Fibroblast of lung (primary cell): ENCODE results near the gene PDZRN4. TPM values are rescaled to one million over a fixed set of nuclear protein-coding genes. Genes with fewer than 3 reads are reported as not detected.

Source experiments
- DNase-seq, 2 donors: peaks; one replicate each; pipeline versions ENCODE4 v3.0.0 to v3.0.0-alpha.2; 2010; ENCODE audit warnings: low read depth in 2 of 2
- H2AFZ ChIP-seq: 2 replicates; pipeline ENCODE4 v1.5.1; 2012; ENCODE audit warnings: low read length, control low read depth, inconsistent platforms
- H3K27ac ChIP-seq: 2 replicates; pipeline ENCODE4 v1.5.1; 2011; ENCODE audit warnings: low read length, control low read depth; ENCODE audit not compliant: insufficient read depth
- H3K27me3 ChIP-seq: 2 replicates; pipeline ENCODE4 v1.5.1; 2011; ENCODE audit warnings: mild to moderate bottlenecking, low read length; ENCODE audit not compliant: control insufficient read depth, insufficient read depth
- H3K36me3 ChIP-seq: 2 replicates; pipeline ENCODE4 v1.5.1; 2011; ENCODE audit warnings: low read length; ENCODE audit not compliant: control insufficient read depth, insufficient read depth
- H3K4me1 ChIP-seq: 2 replicates; pipeline ENCODE4 v1.5.1; 2011; ENCODE audit warnings: low read length; ENCODE audit not compliant: control insufficient read depth, insufficient read depth; ENCODE audit errors: extremely low read depth
- H3K4me2 ChIP-seq: 2 replicates; pipeline ENCODE4 v1.5.1; 2011; ENCODE audit warnings: low read length, control low read depth; ENCODE audit not compliant: insufficient read depth; ENCODE audit errors: extremely low read depth
- H3K4me3 ChIP-seq, 4 experiments: fragments of 200-600 bp in 1 of 4; sonication (generic) in 1 of 4; replicated peaks in 1 of 4; 2 replicates each; pipeline ENCODE4 v1.5.1; 2011 to 2016; ENCODE audit warnings: low read length in 4 of 4, low read depth in 3 of 4, mild to moderate bottlenecking in 3 of 4, control low read depth in 2 of 4, inconsistent platforms in 1 of 4, mixed read lengths in 1 of 4; ENCODE audit not compliant: insufficient read depth in 1 of 4; ENCODE audit errors: control extremely low read depth in 1 of 4
- H3K79me2 ChIP-seq: 2 replicates; pipeline ENCODE4 v1.5.1; 2012; ENCODE audit warnings: mild to moderate bottlenecking, low read length, inconsistent platforms; ENCODE audit not compliant: control insufficient read depth, insufficient read depth
- H3K9ac ChIP-seq: 2 replicates; pipeline ENCODE4 v1.5.1; 2011; ENCODE audit warnings: mild to moderate bottlenecking, low read length, control low read depth; ENCODE audit not compliant: insufficient read depth
- H3K9me3 ChIP-seq: 2 replicates; pipeline ENCODE4 v1.5.1; 2012; ENCODE audit warnings: low read depth, low read length; ENCODE audit not compliant: control insufficient read depth, insufficient read depth
- H4K20me1 ChIP-seq: 2 replicates; pipeline ENCODE4 v1.5.1; 2011; ENCODE audit warnings: low read length; ENCODE audit not compliant: control insufficient read depth, insufficient read depth; ENCODE audit errors: extremely low read depth
- EZH2 ChIP-seq: IDR thresholded peaks from 2 replicates; pipeline ENCODE4 v1.5.1; 2012; ENCODE audit warnings: low read length, control low read depth, mild to moderate bottlenecking; ENCODE audit errors: missing control alignments
- polyA plus RNA-seq, 2 donors: library from polyadenylated mRNA; depleted of rRNA in 1 of 2; stranded (reverse) in 1 of 2; unstranded in 1 of 2; fragments of >200 nt; gene quantifications; 2 replicates each; pipeline ENCODE4 v1.2.1, GENCODE V29; 2011 to 2012; ENCODE audit warnings: missing spikeins in 1 of 2
- total RNA-seq: library from RNA; depleted of rRNA; stranded (reverse); fragments of >200 nt; gene quantifications from 2 replicates; pipeline ENCODE4 v1.2.1, GENCODE V29; 2014
- TF ChIP-seq, protein P1 (sequence below), 2 donors: IDR thresholded peaks in 1 of 2; conservative IDR thresholded peaks in 1 of 2; 1 replicate in 1 of 2; 2 replicates in 1 of 2; pipeline ENCODE4 v1.5.1; 2011 to 2012; ENCODE audit warnings: low read length in 2 of 2, control low read depth in 1 of 2, inconsistent platforms in 1 of 2, low read depth in 1 of 2, mild to moderate bottlenecking in 1 of 2

The PDZRN4 gene
- total and polyA plus RNA-seq, 2 donors (not counting 1 experiment from before 2014, with no cell fraction given): not detected

DNA sequence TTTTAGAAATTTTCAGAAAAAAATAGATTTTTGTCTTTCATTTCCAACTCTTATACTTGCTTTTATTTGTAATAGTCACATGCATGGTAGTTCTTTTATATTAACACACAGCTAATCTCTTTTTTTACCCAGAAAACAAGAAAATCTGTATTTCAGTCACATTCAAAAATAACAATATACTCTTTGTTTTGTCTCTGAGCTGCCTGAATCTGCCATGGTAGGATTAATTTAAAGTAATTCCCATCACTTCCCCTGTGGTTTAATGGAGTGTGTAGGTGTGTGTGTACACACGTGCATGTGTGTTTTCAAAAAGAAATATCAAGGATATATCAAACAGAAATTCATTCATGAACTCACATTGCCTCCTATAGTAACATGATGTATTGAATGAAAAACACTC is 42.6 kb downstream of the PDZRN4 start:
- Histone ChIP-seq H3K27me3 (no peaks in the 10 kb centered on the region), H3K4me3 (no peak overlapping the region), H3K9ac (no peak overlapping the region), H3K36me3 (no peaks in the 10 kb centered on the region), H3K9me3 (no peaks in the 10 kb centered on the region), H3K4me1 (no peaks in the 10 kb centered on the region), H2AFZ (no peak overlapping the region), H3K27ac (no peak overlapping the region), H4K20me1 (no peaks in the 10 kb centered on the region), H3K79me2 (no peaks in the 10 kb centered on the region), H3K4me2 (no peak overlapping the region)
- TF ChIP-seq EZH2: no peak
- TF ChIP-seq, protein P1, sequence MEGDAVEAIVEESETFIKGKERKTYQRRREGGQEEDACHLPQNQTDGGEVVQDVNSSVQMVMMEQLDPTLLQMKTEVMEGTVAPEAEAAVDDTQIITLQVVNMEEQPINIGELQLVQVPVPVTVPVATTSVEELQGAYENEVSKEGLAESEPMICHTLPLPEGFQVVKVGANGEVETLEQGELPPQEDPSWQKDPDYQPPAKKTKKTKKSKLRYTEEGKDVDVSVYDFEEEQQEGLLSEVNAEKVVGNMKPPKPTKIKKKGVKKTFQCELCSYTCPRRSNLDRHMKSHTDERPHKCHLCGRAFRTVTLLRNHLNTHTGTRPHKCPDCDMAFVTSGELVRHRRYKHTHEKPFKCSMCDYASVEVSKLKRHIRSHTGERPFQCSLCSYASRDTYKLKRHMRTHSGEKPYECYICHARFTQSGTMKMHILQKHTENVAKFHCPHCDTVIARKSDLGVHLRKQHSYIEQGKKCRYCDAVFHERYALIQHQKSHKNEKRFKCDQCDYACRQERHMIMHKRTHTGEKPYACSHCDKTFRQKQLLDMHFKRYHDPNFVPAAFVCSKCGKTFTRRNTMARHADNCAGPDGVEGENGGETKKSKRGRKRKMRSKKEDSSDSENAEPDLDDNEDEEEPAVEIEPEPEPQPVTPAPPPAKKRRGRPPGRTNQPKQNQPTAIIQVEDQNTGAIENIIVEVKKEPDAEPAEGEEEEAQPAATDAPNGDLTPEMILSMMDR (conservative IDR thresholded peaks at IDR 0.05 in 1 of 2, IDR thresholded peaks at IDR 0.05 in 1 of 2; ENCODE audit: low read depth in 1 of 2, low read length in 2 of 2): no peak
- DNase-seq: no peak

DNA sequence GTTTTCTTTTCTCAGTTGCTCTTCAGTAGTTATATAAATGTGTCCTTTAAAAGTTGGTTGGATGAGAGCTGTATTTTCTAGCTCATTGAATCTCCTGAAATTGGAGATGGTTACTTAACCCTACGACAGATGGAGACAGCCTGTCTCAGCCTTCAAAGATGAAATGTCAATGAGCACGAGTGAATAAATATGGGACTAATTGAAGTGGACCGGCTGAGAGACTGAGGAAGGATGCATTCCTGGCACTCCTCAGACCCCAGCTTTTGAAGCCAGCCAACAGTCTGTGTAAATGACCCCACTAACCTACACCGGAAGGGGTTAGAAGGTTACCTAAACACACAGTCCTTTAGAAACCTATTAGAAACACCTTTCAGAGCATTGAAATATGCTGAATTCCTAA is 46.6 kb downstream of the PDZRN4 start:
- H3K27ac ChIP-seq: no peak overlapping the region

DNA sequence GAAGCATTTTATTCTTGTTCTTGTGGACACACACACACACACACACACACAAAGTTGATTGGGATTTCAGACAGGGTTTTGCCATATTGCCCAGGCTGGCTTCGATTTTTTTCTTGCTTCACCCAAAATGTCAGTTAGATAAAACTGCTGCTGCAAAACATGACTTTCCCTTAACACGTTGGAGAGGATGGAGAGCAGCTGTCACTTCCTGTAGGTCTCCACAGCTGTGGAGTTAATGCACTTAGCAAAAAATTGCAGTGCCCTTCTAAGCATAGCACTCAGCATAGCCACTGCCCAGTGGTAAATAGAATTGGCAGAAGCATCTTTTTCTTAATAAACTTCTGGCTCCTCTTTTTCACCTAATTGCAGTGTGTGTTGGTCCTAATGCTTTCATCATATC is 54.5 kb downstream of the PDZRN4 start:
- Histone ChIP-seq H4K20me1 (no peaks in the 10 kb centered on the region), H3K9me3 (no peaks in the 10 kb centered on the region)

More for the DNA sequence above, 46.6 kb downstream of the PDZRN4 start:
- H3K36me3 ChIP-seq: no peaks in the 10 kb centered on the region
- no peak overlapping the region for H3K9ac ChIP-seq
- no peaks in the 10 kb centered on the region for H3K27me3 ChIP-seq
- H3K4me1 ChIP-seq: no peaks in the 10 kb centered on the region
- no peaks in the 10 kb centered on the region for H4K20me1 ChIP-seq
- no peak overlapping the region for H3K4me3 ChIP-seq
- no peaks in the 10 kb centered on the region for H3K79me2 ChIP-seq
- no peak for DNase-seq
- H2AFZ ChIP-seq: no peak overlapping the region
- no peak for TF ChIP-seq EZH2
- TF ChIP-seq, protein P1 (conservative IDR thresholded peaks at IDR 0.05 in 1 of 2, IDR thresholded peaks at IDR 0.05 in 1 of 2; ENCODE audit: low read depth in 1 of 2, low read length in 2 of 2): no peak
- H3K4me2 ChIP-seq: no peak overlapping the region
- H3K9me3 ChIP-seq: no peaks in the 10 kb centered on the region

More for the DNA sequence above, 54.5 kb downstream of the PDZRN4 start:
- no peak for DNase-seq
- Histone ChIP-seq H3K4me1 (no peaks in the 10 kb centered on the region), H3K27me3 (no peaks in the 10 kb centered on the region), H3K36me3 (no peaks in the 10 kb centered on the region), H3K4me2 (no peak overlapping the region), H3K27ac (no peak overlapping the region), H2AFZ (no peak overlapping the region), H3K79me2 (no peaks in the 10 kb centered on the region), H3K4me3 (no peak overlapping the region), H3K9ac (no peak overlapping the region)
- TF ChIP-seq, protein P1 (conservative IDR thresholded peaks at IDR 0.05 in 1 of 2, IDR thresholded peaks at IDR 0.05 in 1 of 2; ENCODE audit: low read depth in 1 of 2, low read length in 2 of 2): no peak
- no peak for TF ChIP-seq EZH2
